Stomach (tissue), 9 donors: Measurements from ENCODE around the gene ADAM12. TPM values are rescaled to one million over a fixed set of nuclear protein-coding genes. Genes with fewer than 3 reads are reported as not detected.

Experiments
- DNase-seq, 2 donors: peaks; one replicate each; pipeline versions ENCODE4 v3.0.0 to v3.0.0-alpha.2; 2013 to 2019
- H3K27ac ChIP-seq, 5 donors: fragments of 200-600 bp in 4 of 5; sonication (generic) in 4 of 5; one replicate each; pipeline ENCODE4 v1.5.1; 2013 to 2019; ENCODE audit warnings: mild to moderate bottlenecking in 1 of 5, moderate library complexity in 1 of 5
- H3K27me3 ChIP-seq, 3 donors: fragments of 200-600 bp; sonication (generic); one replicate each; pipeline ENCODE4 v1.5.1; 2017 to 2019; ENCODE audit warnings: mixed run types in 1 of 3
- H3K36me3 ChIP-seq, 4 donors: fragments of 200-600 bp; sonication (generic); 1 replicate in 3 of 4; 2 replicates in 1 of 4; pipeline ENCODE4 v1.5.1; 2016 to 2019
- H3K4me1 ChIP-seq, 4 donors: fragments of 200-600 bp; sonication (generic); one replicate each; pipeline ENCODE4 v1.5.1; 2016 to 2019
- H3K4me3 ChIP-seq, 4 donors: fragments of 200-600 bp; sonication (generic) in 3 of 4; one replicate each; pipeline ENCODE4 v1.5.1; 2016 to 2019; ENCODE audit warnings: mild to moderate bottlenecking in 1 of 4
- H3K9me3 ChIP-seq, 4 donors: fragments of 200-600 bp; sonication (generic); one replicate each; pipeline ENCODE4 v1.5.1; 2016 to 2019
- CTCF ChIP-seq, 7 experiments: fragments of 450-650 bp in 4 of 7; fragments of 200-600 bp in 3 of 7; sonication (generic) in 3 of 7; IDR thresholded peaks; one replicate each; pipeline ENCODE4 v1.5.1; 2016 to 2019; ENCODE audit warnings: antibody characterized with exemption in 7 of 7, control low read depth in 2 of 7, mild to moderate bottlenecking in 1 of 7
- EP300 ChIP-seq: sonication (generic); formaldehyde crosslinking; IDR thresholded peaks from one replicate; pipeline ENCODE4 v1.6.1; 2017; ENCODE audit warnings: antibody characterized with exemption
- POLR2A ChIP-seq, 4 donors: fragments of 450-650 bp; IDR thresholded peaks; one replicate each; pipeline ENCODE4 v1.6.1; 2016; ENCODE audit warnings: antibody characterized with exemption in 4 of 4, control low read depth in 2 of 4, mild to moderate bottlenecking in 1 of 4, moderate library complexity in 1 of 4
- POLR2AphosphoS5 ChIP-seq, 3 donors: sonication (generic); formaldehyde crosslinking; IDR thresholded peaks; one replicate each; pipeline ENCODE4 v1.6.1; 2016; ENCODE audit warnings: antibody characterized with exemption in 3 of 3
- WGBS, 5 donors: extraction: QIAGEN DNeasy Blood & Tissue Kit in 3 of 5; methylation state at CpG; one replicate each; pipeline versions ENCODE4 v1.1.5 to v1.1.7; 2013 to 2018; 5-methylcytosine and 5-hydroxymethylcytosine counted together
- intact Hi-C: fragments of 100-400 bp; cut with DNase I; formaldehyde crosslinking; loops from one replicate; pipeline ENCODE4 v1.15.1; 2023; ENCODE audit warnings: low total_unique reads
- polyA plus RNA-seq, 3 donors: library from polyadenylated mRNA; stranded (reverse); fragments of 200-250 nt; gene quantifications; one replicate each; pipeline ENCODE4 v1.2.3, GENCODE V29; 2013
- total RNA-seq, 5 donors: library from RNA; depleted of rRNA; stranded (reverse); fragments of >200 nt; gene quantifications; one replicate each; pipeline versions ENCODE4 v1.1.0 to v1.2.3, GENCODE V29; 2014 to 2016
- donor health status: healthy with polysubstance abuse.
- donor health status: Bipolar disorder and iron deficiency.
- donor health status: healthy.

The ADAM12 gene
- total and polyA plus RNA-seq, 8 donors, result 0.03 to 6.4 (median 0.50) TPM; not detected in 3

- no peak overlapping the region for H3K27ac ChIP-seq
- intact Hi-C loops, result no loop called here
- H3K9me3 ChIP-seq, result peaks cover 0 to 20% (median 13%) of the 10 kb centered on the region in 4 donors
- DNase-seq, result peak in 1 of 2 donors; percentile 24
- no peak overlapping the region for H3K4me3 ChIP-seq
- H3K27me3 ChIP-seq, result no peaks in the 10 kb centered on the region
- no peaks in the 10 kb centered on the region for H3K36me3 ChIP-seq
- H3K4me1 ChIP-seq, result no peaks in the 10 kb centered on the region
- 44 to 72% (median 59%) methylated on average over 5 of the region's 5 CpGs for WGBS, 5 donors
- TF ChIP-seq EP300 (no peak), POLR2A (IDR thresholded peaks at IDR 0.05) (no peak), CTCF (IDR thresholded peaks at IDR 0.05) (no peak), POLR2AphosphoS5 (IDR thresholded peaks at IDR 0.05) (no peak)
Observed at GRCh38 chr10:126021833-126022500, 366.3 kb downstream of the ADAM12 start.

GRCh38 chr10:126017961-126018560 lies 370.2 kb downstream of the ADAM12 start:
- intact Hi-C loops, result no loop called here
- no peak overlapping the region for H3K27ac ChIP-seq
- TF ChIP-seq CTCF (IDR thresholded peaks at IDR 0.05) (no peak), POLR2AphosphoS5 (IDR thresholded peaks at IDR 0.05) (no peak), EP300 (no peak), POLR2A (IDR thresholded peaks at IDR 0.05) (no peak)
- no peaks in the 10 kb centered on the region for H3K9me3 ChIP-seq
- no peaks in the 10 kb centered on the region for H3K27me3 ChIP-seq
- peaks cover 0 to 6% (median 0%) of the 10 kb centered on the region in 4 donors for H3K4me1 ChIP-seq
- no peak overlapping the region for H3K4me3 ChIP-seq
- peak in 1 of 2 donors; percentile 30 for DNase-seq
- no peaks in the 10 kb centered on the region for H3K36me3 ChIP-seq
- WGBS, 5 donors, result 58 to 71% (median 65%) methylated on average over 2 of the region's 2 CpGs

- no peak for DNase-seq
- TF ChIP-seq EP300 (no peak), POLR2AphosphoS5 (IDR thresholded peaks at IDR 0.05) (no peak), CTCF (IDR thresholded peaks at IDR 0.05) (no peak), POLR2A (IDR thresholded peaks at IDR 0.05) (no peak)
- Histone ChIP-seq H3K9me3 (no peaks in the 10 kb centered on the region), H3K4me1 (peaks cover 0 to 6% (median 0%) of the 10 kb centered on the region in 4 donors), H3K36me3 (no peaks in the 10 kb centered on the region), H3K27ac (no peak overlapping the region), H3K27me3 (no peaks in the 10 kb centered on the region), H3K4me3 (no peak overlapping the region)
- intact Hi-C loops, result no loop called here
- WGBS, 5 donors, result 86 to 96% (median 93%) methylated on average over 3 of the region's 3 CpGs
Observed at GRCh38 chr10:126016882-126017281, 371.4 kb downstream of the ADAM12 start.

GRCh38 chr10:126016156-126016805 lies 372.0 kb downstream of the ADAM12 start:
- Histone ChIP-seq H3K9me3 (no peaks in the 10 kb centered on the region), H3K27ac (no peak overlapping the region), H3K36me3 (no peaks in the 10 kb centered on the region), H3K4me3 (no peak overlapping the region), H3K4me1 (peaks cover 0 to 6% (median 0%) of the 10 kb centered on the region in 4 donors), H3K27me3 (no peaks in the 10 kb centered on the region)
- TF ChIP-seq CTCF (IDR thresholded peaks at IDR 0.05) (no peak), POLR2A (IDR thresholded peaks at IDR 0.05) (no peak), POLR2AphosphoS5 (IDR thresholded peaks at IDR 0.05) (no peak), EP300 (no peak)
- no peak for DNase-seq
- intact Hi-C loops, result no loop called here
- 92 to 98% (median 95%) methylated on average over 4 of the region's 4 CpGs for WGBS, 5 donors
